Body of pancreas (tissue), 4 donors: Measurements from ENCODE around the gene ETFBKMT.

Source experiments
- CTCF ChIP-seq, 7 experiments: fragments of 450-650 bp in 4 of 7; fragments of 200-600 bp in 3 of 7; sonication (generic) in 3 of 7; IDR thresholded peaks; one replicate each; pipeline ENCODE4 v1.5.1; 2016 to 2019; ENCODE audit warnings: antibody characterized with exemption in 7 of 7
- POLR2A ChIP-seq, 3 donors: fragments of 450-650 bp; IDR thresholded peaks; one replicate each; pipeline ENCODE4 v1.6.1; 2016; ENCODE audit warnings: antibody characterized with exemption in 3 of 3, mild to moderate bottlenecking in 2 of 3

- TF ChIP-seq CTCF (IDR thresholded peaks at IDR 0.05) (no peak), POLR2A (IDR thresholded peaks at IDR 0.05) (no peak)
Measured at GRCh38 chr12:31650918-31651317, 8.6 kb upstream of the ETFBKMT start.
